GM12864 (cell line): ENCODE data around the gene RAB3IP.

Experiments used
- DNase-seq: peaks from one replicate; pipeline ENCODE4 v3.0.0-alpha.2; 2011; ENCODE audit warnings: low read depth
- H3K4me3 ChIP-seq: 2 replicates; pipeline ENCODE4 v1.5.1; 2011; ENCODE audit warnings: mild to moderate bottlenecking, low read depth, low read length, control low read depth
- TF ChIP-seq, protein P1 (sequence below): IDR thresholded peaks from 2 replicates; pipeline ENCODE4 v1.5.1; 2011; ENCODE audit warnings: low read depth, mild to moderate bottlenecking, moderate library complexity, low read length, control low read depth, inconsistent platforms; ENCODE audit errors: missing control alignments

The RAB3IP gene

DNA sequence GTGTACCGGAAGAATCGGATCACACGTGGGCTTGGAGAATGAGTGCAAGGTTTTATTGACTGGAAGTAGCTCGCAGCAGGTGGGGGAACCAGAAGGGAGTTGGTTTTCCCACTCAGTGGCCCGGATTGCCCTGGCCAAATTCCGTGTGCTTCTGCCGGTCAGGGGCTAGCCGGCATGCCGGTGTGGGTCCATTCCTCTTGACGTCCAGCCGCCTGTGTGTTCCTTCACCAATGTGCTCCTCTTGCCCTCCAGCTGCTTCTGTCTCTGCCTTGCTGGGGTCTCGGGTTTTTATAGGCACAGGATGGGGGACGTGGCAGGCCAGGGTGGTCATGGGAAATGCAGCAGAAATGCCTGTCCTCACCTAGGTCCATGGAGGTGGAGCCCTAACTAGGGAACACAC lies 97.4 kb downstream of the RAB3IP start:
- no peak overlapping the region for H3K4me3 ChIP-seq
- TF ChIP-seq, protein P1, sequence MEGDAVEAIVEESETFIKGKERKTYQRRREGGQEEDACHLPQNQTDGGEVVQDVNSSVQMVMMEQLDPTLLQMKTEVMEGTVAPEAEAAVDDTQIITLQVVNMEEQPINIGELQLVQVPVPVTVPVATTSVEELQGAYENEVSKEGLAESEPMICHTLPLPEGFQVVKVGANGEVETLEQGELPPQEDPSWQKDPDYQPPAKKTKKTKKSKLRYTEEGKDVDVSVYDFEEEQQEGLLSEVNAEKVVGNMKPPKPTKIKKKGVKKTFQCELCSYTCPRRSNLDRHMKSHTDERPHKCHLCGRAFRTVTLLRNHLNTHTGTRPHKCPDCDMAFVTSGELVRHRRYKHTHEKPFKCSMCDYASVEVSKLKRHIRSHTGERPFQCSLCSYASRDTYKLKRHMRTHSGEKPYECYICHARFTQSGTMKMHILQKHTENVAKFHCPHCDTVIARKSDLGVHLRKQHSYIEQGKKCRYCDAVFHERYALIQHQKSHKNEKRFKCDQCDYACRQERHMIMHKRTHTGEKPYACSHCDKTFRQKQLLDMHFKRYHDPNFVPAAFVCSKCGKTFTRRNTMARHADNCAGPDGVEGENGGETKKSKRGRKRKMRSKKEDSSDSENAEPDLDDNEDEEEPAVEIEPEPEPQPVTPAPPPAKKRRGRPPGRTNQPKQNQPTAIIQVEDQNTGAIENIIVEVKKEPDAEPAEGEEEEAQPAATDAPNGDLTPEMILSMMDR = no peak
- DNase-seq = no peak

DNA sequence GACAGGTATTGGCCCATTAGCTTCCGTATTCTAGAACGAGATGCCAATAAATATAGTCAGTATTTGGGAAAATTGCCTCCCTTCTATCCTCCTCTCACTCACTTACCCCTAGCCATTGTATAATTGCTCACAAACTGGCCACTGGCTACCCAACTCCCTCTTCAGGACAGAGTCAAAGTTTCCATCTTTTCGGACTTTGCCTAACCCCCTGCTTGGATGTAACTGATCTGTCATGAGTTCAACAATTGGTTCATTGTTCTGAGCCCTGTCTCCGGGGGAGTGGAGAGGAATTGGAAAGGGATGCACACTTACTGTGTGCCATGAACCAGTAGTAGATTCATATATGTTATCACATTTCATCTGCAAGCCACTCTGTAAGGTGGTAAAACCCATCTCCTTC lies 98.5 kb downstream of the RAB3IP start:
- no peak overlapping the region for H3K4me3 ChIP-seq
- TF ChIP-seq, protein P1 = no peak
- no peak for DNase-seq

DNA sequence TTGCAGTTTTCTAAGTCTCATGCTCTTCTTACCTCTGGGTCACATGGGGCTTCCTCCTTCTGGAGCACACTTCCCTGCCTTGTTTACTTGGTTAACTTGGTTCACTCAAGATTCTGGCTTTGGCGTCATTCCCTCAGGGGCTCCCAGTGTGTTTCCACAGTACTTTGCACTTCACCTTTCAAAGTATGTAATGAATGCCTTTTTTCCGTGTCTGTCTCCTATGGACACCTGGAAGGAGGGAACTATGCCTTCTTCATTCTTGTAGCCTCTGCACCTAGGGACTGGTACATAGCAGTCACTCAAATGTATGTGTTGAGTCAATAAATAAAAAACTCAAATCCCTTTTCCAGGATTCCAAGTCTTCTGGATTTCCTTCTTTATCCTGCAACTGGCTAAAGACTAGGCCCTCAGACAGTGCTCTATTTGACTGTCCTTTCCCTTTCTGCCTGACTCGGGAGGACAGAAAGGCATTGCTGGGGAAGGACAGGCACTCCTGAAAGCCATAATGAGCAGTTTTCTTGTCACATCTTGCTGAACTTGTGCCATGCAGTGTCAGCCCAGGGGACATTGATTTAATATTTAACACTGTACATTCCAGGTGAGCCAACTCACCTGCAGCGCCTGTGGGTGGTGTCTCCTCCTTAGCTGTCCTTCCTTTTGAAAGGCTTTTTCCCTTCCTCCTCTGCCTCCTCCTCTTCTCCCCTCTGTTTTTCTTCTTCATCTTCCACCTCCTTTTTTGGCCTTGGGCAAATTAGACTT lies 99.2 kb downstream of the RAB3IP start:
- no peak overlapping the region for H3K4me3 ChIP-seq
- TF ChIP-seq, protein P1 = no peak
- DNase-seq = no peak

DNA sequence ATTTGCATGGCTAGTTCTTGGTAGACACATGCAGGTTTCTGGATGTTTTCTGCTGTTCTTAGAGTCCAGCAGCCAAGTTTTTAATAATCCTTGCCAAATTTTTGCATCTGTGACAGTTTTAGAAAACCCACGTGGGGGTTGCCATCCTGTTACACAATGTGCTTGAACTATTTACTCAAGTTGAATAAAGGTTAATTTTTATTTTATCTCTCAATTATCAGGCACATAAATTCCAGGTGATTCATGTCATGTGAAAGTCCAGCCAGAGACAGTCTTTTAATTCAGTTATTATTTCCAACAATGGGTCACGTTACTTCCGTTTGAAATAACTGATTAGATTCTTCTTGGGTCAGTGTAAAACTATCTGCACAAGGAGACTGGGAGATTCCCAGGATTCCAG lies 102.1 kb downstream of the RAB3IP start:
- no peak for DNase-seq
- no peak overlapping the region for H3K4me3 ChIP-seq
- TF ChIP-seq, protein P1 = no peak

DNA sequence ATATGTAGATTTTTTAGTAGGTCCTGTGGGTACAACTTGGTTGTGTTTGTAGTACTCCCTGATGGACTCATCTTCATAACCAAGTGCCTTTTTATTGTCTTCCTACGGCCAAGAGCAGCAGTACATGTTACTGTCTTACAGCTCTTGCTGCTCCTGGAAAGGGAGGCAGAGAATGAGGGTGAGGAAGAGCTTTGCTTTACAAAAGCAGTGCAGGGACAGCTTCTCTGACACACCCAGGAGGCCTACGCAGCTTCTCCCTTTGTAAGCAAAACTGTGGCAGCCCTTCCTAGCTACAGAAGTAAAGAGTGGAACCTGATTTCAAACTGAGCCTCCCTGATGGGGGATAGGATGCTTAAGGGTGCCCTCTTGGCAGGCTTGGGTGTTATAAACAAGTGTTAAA lies 104.9 kb downstream of the RAB3IP start:
- no peak for DNase-seq
- TF ChIP-seq, protein P1 = no peak

DNA sequence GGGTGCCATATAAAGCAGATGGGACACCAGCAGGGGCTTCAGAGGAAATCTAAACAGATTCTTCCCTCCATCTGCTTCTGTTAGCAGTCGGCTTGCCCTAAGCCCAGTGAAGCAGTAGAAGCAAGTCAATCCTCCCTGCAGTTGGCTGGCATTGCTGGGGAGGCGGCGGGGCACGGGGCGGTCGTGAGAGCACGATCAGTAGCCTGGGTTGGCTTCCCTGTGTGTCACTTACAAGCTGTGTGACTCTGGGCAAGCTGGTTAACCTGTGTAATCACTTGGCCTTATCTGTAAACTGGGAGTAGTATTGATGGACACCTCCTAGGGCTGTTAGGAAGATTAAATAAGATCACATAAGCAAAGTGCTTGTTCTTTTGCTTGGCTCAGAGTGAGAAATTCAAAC lies 105.8 kb downstream of the RAB3IP start:
- DNase-seq = no peak
- TF ChIP-seq, protein P1 = no peak
- no peak overlapping the region for H3K4me3 ChIP-seq

More for the DNA sequence above, 104.9 kb downstream of the RAB3IP start:
- no peak overlapping the region for H3K4me3 ChIP-seq

DNA sequence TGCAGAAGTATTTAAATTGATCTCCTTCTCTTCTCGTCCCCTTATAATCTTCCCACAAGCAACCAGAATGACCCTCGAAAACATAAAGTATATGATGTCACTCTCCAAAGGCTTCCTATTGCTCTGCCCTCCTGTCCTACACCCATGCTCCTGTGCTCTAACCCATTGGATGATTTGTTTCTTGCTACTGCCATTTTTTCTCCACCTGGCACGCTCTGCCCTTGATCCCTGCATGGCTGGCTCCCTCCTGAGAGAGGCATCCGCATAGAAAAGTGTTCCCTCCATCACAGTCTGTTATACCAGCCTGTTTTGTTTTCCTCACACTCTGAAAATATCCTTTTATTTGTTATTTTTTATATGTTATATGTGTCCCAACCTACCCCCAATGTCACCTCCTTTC lies 106.2 kb downstream of the RAB3IP start:
- H3K4me3 ChIP-seq = no peak overlapping the region

More for the DNA sequence above, 106.2 kb downstream of the RAB3IP start:
- TF ChIP-seq, protein P1 = no peak
- DNase-seq = no peak
